ENCODE data around the gene CPA2.

DNA sequence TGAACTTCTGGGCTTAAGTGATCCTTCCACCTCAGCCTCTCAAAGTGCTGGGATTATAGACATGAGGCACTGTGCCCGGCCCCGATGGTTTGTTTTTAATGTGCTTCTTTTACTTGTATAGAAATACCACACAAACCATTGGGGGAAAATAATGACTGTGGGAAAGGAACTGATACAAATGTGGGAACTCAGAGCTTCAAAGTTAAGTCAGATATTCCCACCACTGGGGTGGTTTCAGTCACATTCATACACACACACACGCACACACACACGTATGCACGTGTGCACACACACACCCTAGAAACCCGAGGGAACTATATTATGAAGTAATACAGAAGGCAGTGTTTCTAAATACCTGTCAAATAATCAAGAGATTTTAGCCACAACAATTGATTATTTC lies 43.3 kb downstream of the CPA2 start:
- TF ChIP-seq, protein P1, sequence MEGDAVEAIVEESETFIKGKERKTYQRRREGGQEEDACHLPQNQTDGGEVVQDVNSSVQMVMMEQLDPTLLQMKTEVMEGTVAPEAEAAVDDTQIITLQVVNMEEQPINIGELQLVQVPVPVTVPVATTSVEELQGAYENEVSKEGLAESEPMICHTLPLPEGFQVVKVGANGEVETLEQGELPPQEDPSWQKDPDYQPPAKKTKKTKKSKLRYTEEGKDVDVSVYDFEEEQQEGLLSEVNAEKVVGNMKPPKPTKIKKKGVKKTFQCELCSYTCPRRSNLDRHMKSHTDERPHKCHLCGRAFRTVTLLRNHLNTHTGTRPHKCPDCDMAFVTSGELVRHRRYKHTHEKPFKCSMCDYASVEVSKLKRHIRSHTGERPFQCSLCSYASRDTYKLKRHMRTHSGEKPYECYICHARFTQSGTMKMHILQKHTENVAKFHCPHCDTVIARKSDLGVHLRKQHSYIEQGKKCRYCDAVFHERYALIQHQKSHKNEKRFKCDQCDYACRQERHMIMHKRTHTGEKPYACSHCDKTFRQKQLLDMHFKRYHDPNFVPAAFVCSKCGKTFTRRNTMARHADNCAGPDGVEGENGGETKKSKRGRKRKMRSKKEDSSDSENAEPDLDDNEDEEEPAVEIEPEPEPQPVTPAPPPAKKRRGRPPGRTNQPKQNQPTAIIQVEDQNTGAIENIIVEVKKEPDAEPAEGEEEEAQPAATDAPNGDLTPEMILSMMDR (IDR thresholded peaks at IDR 0.05 in 4 of 5, conservative IDR thresholded peaks at IDR 0.05 in 1 of 5), result no peak
- no peak for TF ChIP-seq POLR2A (IDR thresholded peaks at IDR 0.05)

All from gastrocnemius medialis (tissue), 4 donors.